Measurements from ENCODE around the gene ENTPD7.

DNA sequence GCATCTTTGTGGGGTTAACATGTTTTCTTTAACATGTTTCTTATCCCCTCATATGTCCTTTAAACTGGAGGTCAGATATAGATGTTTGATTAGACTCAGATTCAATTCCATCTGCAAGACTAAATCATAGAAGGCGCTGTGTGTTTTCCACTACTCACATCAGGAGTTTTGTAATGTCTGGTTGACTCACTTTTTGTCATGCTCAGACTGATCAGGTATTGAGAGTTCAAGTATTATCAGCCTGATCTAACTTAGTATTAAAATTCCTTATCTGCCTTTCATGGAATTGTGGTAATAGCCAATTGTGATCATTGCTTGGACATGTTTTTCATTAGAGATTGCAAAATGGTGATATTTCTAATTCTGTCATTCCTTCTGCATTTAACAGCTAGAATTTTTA, 30.2 kb downstream of the ENTPD7 start:
- no peak for TF ChIP-seq KDM1A (IDR thresholded peaks at IDR 0.05; ENCODE audit: borderline replicate concordance, low read length)
- no peak for TF ChIP-seq ZNF274 (IDR thresholded peaks at IDR 0.05; ENCODE audit: borderline replicate concordance, extremely low read depth, low read length)
- no peak for TF ChIP-seq EZH2 (IDR thresholded peaks at IDR 0.05; ENCODE audit: low read depth, low read length, severe bottlenecking)
- TF ChIP-seq JUND (IDR thresholded peaks at IDR 0.05; ENCODE audit: low read length) = no peak
- no peak for TF ChIP-seq MAFK (IDR thresholded peaks at IDR 0.05; ENCODE audit: low read depth, low read length)
- TF ChIP-seq HDAC6 (IDR thresholded peaks at IDR 0.05; ENCODE audit: low read depth, low read length) = no peak
- TF ChIP-seq, protein P1, sequence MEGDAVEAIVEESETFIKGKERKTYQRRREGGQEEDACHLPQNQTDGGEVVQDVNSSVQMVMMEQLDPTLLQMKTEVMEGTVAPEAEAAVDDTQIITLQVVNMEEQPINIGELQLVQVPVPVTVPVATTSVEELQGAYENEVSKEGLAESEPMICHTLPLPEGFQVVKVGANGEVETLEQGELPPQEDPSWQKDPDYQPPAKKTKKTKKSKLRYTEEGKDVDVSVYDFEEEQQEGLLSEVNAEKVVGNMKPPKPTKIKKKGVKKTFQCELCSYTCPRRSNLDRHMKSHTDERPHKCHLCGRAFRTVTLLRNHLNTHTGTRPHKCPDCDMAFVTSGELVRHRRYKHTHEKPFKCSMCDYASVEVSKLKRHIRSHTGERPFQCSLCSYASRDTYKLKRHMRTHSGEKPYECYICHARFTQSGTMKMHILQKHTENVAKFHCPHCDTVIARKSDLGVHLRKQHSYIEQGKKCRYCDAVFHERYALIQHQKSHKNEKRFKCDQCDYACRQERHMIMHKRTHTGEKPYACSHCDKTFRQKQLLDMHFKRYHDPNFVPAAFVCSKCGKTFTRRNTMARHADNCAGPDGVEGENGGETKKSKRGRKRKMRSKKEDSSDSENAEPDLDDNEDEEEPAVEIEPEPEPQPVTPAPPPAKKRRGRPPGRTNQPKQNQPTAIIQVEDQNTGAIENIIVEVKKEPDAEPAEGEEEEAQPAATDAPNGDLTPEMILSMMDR (IDR thresholded peaks at IDR 0.05; ENCODE audit: control extremely low read depth in 1 of 3, insufficient read depth in 1 of 3, low read depth in 1 of 3, low read length in 3 of 3) = no peak
- TF ChIP-seq CEBPB (IDR thresholded peaks at IDR 0.05; ENCODE audit: low read depth, low read length) = no peak
- TF ChIP-seq SP4 (IDR thresholded peaks at IDR 0.05; ENCODE audit: low read length) = no peak
- no peak for TF ChIP-seq POLR2AphosphoS5 (IDR thresholded peaks at IDR 0.05; ENCODE audit: low read depth, low read length)
- TF ChIP-seq CREB1 (IDR thresholded peaks at IDR 0.05) = no peak
